ACC112 (cell line): Measurements from ENCODE around the gene OGN.

Source experiments
- H2AFZ ChIP-seq: fragments of 200-600 bp; sonication (generic); one replicate; pipeline ENCODE4 v1.6.0; 2017; ENCODE audit warnings: antibody characterized with exemption, low read length; ENCODE audit not compliant: unreplicated experiment
- H3K27ac ChIP-seq: fragments of 200-600 bp; sonication (generic); 2 replicates; pipeline ENCODE4 v1.5.1; 2014; ENCODE audit warnings: low read depth, mild to moderate bottlenecking, antibody characterized with exemption, low read length, moderate library complexity
- H3K27me3 ChIP-seq: fragments of 200-600 bp; sonication (generic); 2 replicates; pipeline ENCODE4 v1.6.1; 2014; ENCODE audit warnings: mild to moderate bottlenecking, antibody characterized with exemption, low read length, moderate library complexity, mixed read lengths; ENCODE audit not compliant: insufficient read depth
- H3K36me3 ChIP-seq: fragments of 200-600 bp; sonication (generic); 2 replicates; pipeline ENCODE4 v1.6.1; 2016; ENCODE audit warnings: mild to moderate bottlenecking, antibody characterized with exemption, low read length, moderate library complexity, mixed read lengths; ENCODE audit not compliant: insufficient read depth
- H3K4me1 ChIP-seq: fragments of 200-600 bp; sonication (generic); one replicate; pipeline ENCODE4 v1.6.1; 2016; ENCODE audit warnings: low read length, mixed read lengths; ENCODE audit not compliant: insufficient read depth, unreplicated experiment, control insufficient read depth
- H3K4me3 ChIP-seq: fragments of 200-600 bp; sonication (generic); 2 replicates; pipeline ENCODE4 v1.5.1; 2014; ENCODE audit warnings: mild to moderate bottlenecking, low read depth, low read length
- H3K79me2 ChIP-seq: fragments of 200-600 bp; sonication (generic); one replicate; pipeline ENCODE4 v1.6.0; 2016; ENCODE audit warnings: low read length; ENCODE audit not compliant: control insufficient read depth, unreplicated experiment, insufficient read depth

OGN gene

GRCh38 chr9:92349771-92350739, 54.3 kb downstream of the OGN start:
- H2AFZ ChIP-seq: peak overlapping the region; percentile 68
- no peak overlapping the region for H3K4me3 ChIP-seq
- H3K79me2 ChIP-seq: no peaks in the 10 kb centered on the region
- peak overlapping the region; percentile 11 for H3K27ac ChIP-seq
- no peaks in the 10 kb centered on the region for H3K27me3 ChIP-seq
- peaks cover 11% of the 10 kb centered on the region for H3K4me1 ChIP-seq
- H3K36me3 ChIP-seq: 0 out of 2 replicates have a peak, but pooled peaks cover 6% of the 10 kb centered on the region

DNA sequence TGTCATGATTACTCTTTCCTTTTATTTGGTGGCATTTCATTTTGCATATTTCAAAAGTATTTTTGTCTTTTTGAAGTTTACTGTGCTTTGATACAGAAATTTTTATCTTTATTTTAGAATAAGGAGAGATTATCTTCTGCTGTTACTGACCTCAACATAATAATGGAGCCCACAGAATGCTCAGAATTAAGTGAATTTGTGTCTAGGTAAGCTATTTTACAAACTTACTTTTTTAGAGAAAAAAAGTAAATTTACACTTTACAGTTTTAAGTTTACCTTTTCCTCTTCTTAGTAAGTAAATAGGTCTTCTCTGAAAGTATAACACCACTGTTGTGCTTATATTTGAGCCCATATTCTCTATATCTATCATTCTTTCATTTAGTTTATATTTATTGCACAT, 58.8 kb downstream of the OGN start:
- Histone ChIP-seq H2AFZ (no peak overlapping the region), H3K27ac (no peak overlapping the region), H3K79me2 (no peaks in the 10 kb centered on the region), H3K36me3 (0 out of 2 replicates have a peak, but pooled peaks cover 5% of the 10 kb centered on the region), H3K4me1 (peaks cover 17% of the 10 kb centered on the region), H3K4me3 (no peak overlapping the region), H3K27me3 (no peaks in the 10 kb centered on the region)

GRCh38 chr9:92342825-92343488, 61.4 kb downstream of the OGN start:
- no peaks in the 10 kb centered on the region for H3K79me2 ChIP-seq
- no peaks in the 10 kb centered on the region for H3K27me3 ChIP-seq
- peaks cover 20% of the 10 kb centered on the region for H3K36me3 ChIP-seq
- peaks cover 9% of the 10 kb centered on the region for H3K4me1 ChIP-seq
- no peak overlapping the region for H3K27ac ChIP-seq
- no peak overlapping the region for H3K4me3 ChIP-seq
- no peak overlapping the region for H2AFZ ChIP-seq

- H3K4me3 ChIP-seq: no peak overlapping the region
- no peaks in the 10 kb centered on the region for H3K27me3 ChIP-seq
- H3K4me1 ChIP-seq: peaks cover 9% of the 10 kb centered on the region
- H2AFZ ChIP-seq: no peak overlapping the region
- peaks cover 29% of the 10 kb centered on the region for H3K36me3 ChIP-seq
- no peak overlapping the region for H3K27ac ChIP-seq
- H3K79me2 ChIP-seq: no peaks in the 10 kb centered on the region
These were observed 62.8 kb downstream of the OGN start for GRCh38 chr9:92341578-92341977.

GRCh38 chr9:92333282-92333634, 71.1 kb downstream of the OGN start:
- Histone ChIP-seq H3K79me2 (no peaks in the 10 kb centered on the region), H3K36me3 (peaks cover 13% of the 10 kb centered on the region; the same call in 1 of the 2 replicates)

More at GRCh38 chr9:92333282-92333634, 71.1 kb downstream of the OGN start:
- Histone ChIP-seq H2AFZ (no peak overlapping the region), H3K27ac (no peak overlapping the region), H3K4me3 (no peak overlapping the region), H3K27me3 (no peaks in the 10 kb centered on the region), H3K4me1 (peaks cover 5% of the 10 kb centered on the region)
